Measurements from ENCODE around the gene RPL4. TPM values are rescaled to one million over a fixed set of nuclear protein-coding genes. Genes with fewer than 3 reads are reported as not detected.
A peak's percentile ranks its signal among the peaks of the same experiment; 100 is the strongest.

Gene RPL4
- total and polyA plus RNA-seq, 2 donors (not counting 1 experiment from before 2014, with no cell fraction given): 2,546 to 2,691 TPM

DNA sequence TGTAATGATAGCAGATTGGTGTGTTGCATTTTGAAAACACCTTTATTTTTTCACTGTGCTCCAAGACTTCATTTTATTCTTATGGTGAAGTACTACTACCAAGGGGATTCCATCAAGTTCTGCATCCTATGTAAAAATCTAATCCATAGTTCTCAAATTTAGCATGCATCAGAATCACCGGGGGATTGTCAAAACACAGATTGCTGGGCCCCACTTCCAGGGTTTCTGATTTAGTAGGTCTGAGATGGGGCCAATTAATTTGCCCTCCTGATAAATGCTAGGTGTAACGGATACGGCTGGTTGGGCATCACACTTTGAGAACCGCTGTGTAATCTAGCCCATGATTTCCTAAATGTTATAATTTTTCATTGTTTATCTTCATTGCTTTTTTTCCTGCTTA is 1.2 kb upstream of the RPL4 start:
- Mint-ChIP-seq H3K27ac (peak overlapping the region; percentile 98), H3K4me3 (peak overlapping the region; percentile 99), H3K9me3 (ENCODE audit: insufficient read depth) (no peaks in the 10 kb centered on the region), H3K27me3 (no peaks in the 10 kb centered on the region), H3K4me1 (peaks cover 37% of the 10 kb centered on the region)
- DNase-seq (no peak), ATAC-seq (ENCODE audit: low read depth) (no peak)
- H2AFZ ChIP-seq (ENCODE audit: insufficient read depth, low read depth, low read length, poor library complexity, severe bottlenecking): peak overlapping the region; percentile 90
- peak overlapping the region; percentile 93 for H3K9ac ChIP-seq (ENCODE audit: low read length)
- peak overlapping the region; percentile 87 for H3K4me2 ChIP-seq (replicated peaks; ENCODE audit: low read depth, low read length, poor library complexity, severe bottlenecking)
- peak overlapping the region; percentile 83 to 90 for H3K27ac ChIP-seq (ENCODE audit: low read length in 2 of 2)
- peaks cover 12% of the 10 kb centered on the region for H4K20me1 ChIP-seq (ENCODE audit: control insufficient read depth, insufficient read depth, low read length, poor library complexity, severe bottlenecking)
- H3K9me3 ChIP-seq (ENCODE audit: control extremely low read depth in 1 of 3, control insufficient read depth in 2 of 3, insufficient read depth in 1 of 3, low read length in 2 of 3): no peaks in the 10 kb centered on the region
- intact Hi-C loops (cut with micrococcal nuclease): loop anchor here (1.0 to 5.0 kb wide), 7 partner anchors 9 to 1204 kb away; partner anchors contain the start of genes MAP2K1, RNU5B-1, SNAPC5 and TIPIN
- H3K27me3 ChIP-seq (replicated peaks in 1 of 4; ENCODE audit: control extremely low read depth in 1 of 4, control insufficient read depth in 3 of 4, insufficient read depth in 4 of 4, low read length in 3 of 4): no peaks in the 10 kb centered on the region
- H3K4me3 ChIP-seq (ENCODE audit: control extremely low read depth in 1 of 5, extremely low read depth in 1 of 5, insufficient read depth in 1 of 5, low read depth in 2 of 5, low read length in 4 of 5): peak overlapping the region; percentile 81 to 99 (median 85)
- peaks cover 2 to 27% of the 10 kb centered on the region in 2 experiments for H3K36me3 ChIP-seq (replicated peaks in 1 of 2; ENCODE audit: control extremely low read depth in 1 of 2, control insufficient read depth in 1 of 2, extremely low read depth in 1 of 2, insufficient read depth in 2 of 2, low read length in 1 of 2)
- CTCF ChIA-PET: interaction anchor here (0.9 kb wide), 1 partner anchor 12 kb away, joined by 3 read pairs; no protein-coding TSS in a partner anchor
- WGBS (ENCODE audit: insufficient coverage): no CpG with 5 or more reads among the region's 4 CpGs
- POLR2A ChIA-PET: interaction anchor here (1.1 kb wide), 1 partner anchor 60 kb away, joined by 3 read pairs; the partner anchor contains the start of gene LCTL
- peaks cover 21 to 26% of the 10 kb centered on the region in 2 donors for H3K4me1 ChIP-seq (ENCODE audit: control insufficient read depth in 2 of 2, insufficient read depth in 2 of 2, low read length in 2 of 2)
- peaks cover 42% of the 10 kb centered on the region for H3K79me2 ChIP-seq (ENCODE audit: control insufficient read depth, insufficient read depth, low read length)
- no peak for TF ChIP-seq EZH2 (IDR thresholded peaks at IDR 0.05; ENCODE audit: borderline replicate concordance, insufficient read depth, low read depth, low read length, poor library complexity, severe bottlenecking)
- no peak for TF ChIP-seq CTCF (IDR thresholded peaks at IDR 0.05)

DNA sequence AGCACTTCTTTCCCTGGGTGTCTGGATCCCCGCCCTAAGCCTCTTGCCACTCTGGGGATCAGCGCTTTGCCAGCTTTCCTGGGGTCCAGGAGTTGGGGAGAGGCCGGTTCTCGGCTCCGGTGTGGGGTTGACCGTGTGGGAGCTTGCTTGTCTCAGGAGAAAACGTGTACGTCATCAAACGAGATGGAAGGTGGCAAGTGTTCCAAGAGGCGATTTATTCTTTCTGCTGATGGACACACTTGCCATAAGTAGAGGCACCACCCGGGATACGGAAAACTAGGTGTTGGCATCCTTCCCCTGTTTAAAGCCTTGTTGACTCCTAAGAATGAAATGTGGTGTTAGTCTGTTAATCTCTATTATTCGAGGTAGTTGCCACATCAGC is 766 bp upstream of the RPL4 start:
- intact Hi-C loops (cut with micrococcal nuclease): loop anchor here (1.0 to 5.0 kb wide), 7 partner anchors 8 to 1203 kb away; partner anchors contain the start of genes MAP2K1, RNU5B-1, SNAPC5 and TIPIN
- 2% methylated on average over 9 of the region's 13 CpGs for WGBS (ENCODE audit: insufficient coverage)
- Histone ChIP-seq H3K4me2 (replicated peaks; ENCODE audit: low read depth, low read length, poor library complexity, severe bottlenecking) (peak overlapping the region; percentile 87), H2AFZ (ENCODE audit: insufficient read depth, low read depth, low read length, poor library complexity, severe bottlenecking) (peak overlapping the region; percentile 90), H3K4me3 (ENCODE audit: control extremely low read depth in 1 of 5, extremely low read depth in 1 of 5, insufficient read depth in 1 of 5, low read depth in 2 of 5, low read length in 4 of 5) (peak overlapping the region; percentile 81 to 99 (median 85)), H3K79me2 (ENCODE audit: control insufficient read depth, insufficient read depth, low read length) (peaks cover 44% of the 10 kb centered on the region), H3K9ac (ENCODE audit: low read length) (peak overlapping the region; percentile 93), H3K4me1 (ENCODE audit: control insufficient read depth in 2 of 2, insufficient read depth in 2 of 2, low read length in 2 of 2) (peaks cover 21 to 26% of the 10 kb centered on the region in 2 donors), H3K27me3 (replicated peaks in 1 of 4; ENCODE audit: control extremely low read depth in 1 of 4, control insufficient read depth in 3 of 4, insufficient read depth in 4 of 4, low read length in 3 of 4) (no peaks in the 10 kb centered on the region), H4K20me1 (ENCODE audit: control insufficient read depth, insufficient read depth, low read length, poor library complexity, severe bottlenecking) (peaks cover 16% of the 10 kb centered on the region), H3K27ac (ENCODE audit: low read length in 2 of 2) (peak overlapping the region; percentile 83 to 90), H3K36me3 (replicated peaks in 1 of 2; ENCODE audit: control extremely low read depth in 1 of 2, control insufficient read depth in 1 of 2, extremely low read depth in 1 of 2, insufficient read depth in 2 of 2, low read length in 1 of 2) (peaks cover 2 to 31% of the 10 kb centered on the region in 2 experiments), H3K9me3 (ENCODE audit: control extremely low read depth in 1 of 3, control insufficient read depth in 2 of 3, insufficient read depth in 1 of 3, low read length in 2 of 3) (no peaks in the 10 kb centered on the region)
- Mint-ChIP-seq H3K9me3 (ENCODE audit: insufficient read depth) (no peaks in the 10 kb centered on the region), H3K4me1 (peaks cover 37% of the 10 kb centered on the region), H3K4me3 (peak overlapping the region; percentile 99), H3K27ac (peak overlapping the region; percentile 98), H3K27me3 (no peaks in the 10 kb centered on the region)
- no peak for ATAC-seq (ENCODE audit: low read depth)
- CTCF ChIA-PET: interaction anchor here (1.3 to 2.0 kb wide), 2 partner anchors 119 to 1772 kb away, joined by 4 to 10 read pairs; partner anchors contain the start of genes FEM1B and MAP2K1
- no peak for DNase-seq
- TF ChIP-seq EZH2 (IDR thresholded peaks at IDR 0.05; ENCODE audit: borderline replicate concordance, insufficient read depth, low read depth, low read length, poor library complexity, severe bottlenecking) (no peak), CTCF (IDR thresholded peaks at IDR 0.05) (no peak)
- POLR2A ChIA-PET: interaction anchor here (1.1 to 1.3 kb wide), 2 partner anchors 61 to 212 kb away, joined by 3 read pairs; partner anchors contain the start of genes DIS3L and LCTL

All from B cell (primary cell).